HG02884 (cell line): ENCODE results near the gene FMN2.

Experiments used
- ATAC-seq: cut with Tn5 transposase; IDR thresholded peaks from one replicate; pipeline ENCODE4 v1.9.1; 2021; ENCODE audit warnings: mild to moderate bottlenecking, moderate library complexity; ENCODE audit not compliant: unreplicated experiment

FMN2 gene

GRCh38 chr1:240349695-240350094 lies 258.0 kb downstream of the FMN2 start:
- ATAC-seq = no peak

- no peak for ATAC-seq
Measured at GRCh38 chr1:240350910-240351331, 259.2 kb downstream of the FMN2 start.

GRCh38 chr1:240351690-240352089 lies 260.0 kb downstream of the FMN2 start:
- no peak for ATAC-seq

GRCh38 chr1:240352769-240353168 lies 261.1 kb downstream of the FMN2 start:
- no peak for ATAC-seq

- no peak for ATAC-seq
Measured at GRCh38 chr1:240356568-240356967, 264.9 kb downstream of the FMN2 start.

GRCh38 chr1:240362046-240362445 lies 270.4 kb downstream of the FMN2 start:
- ATAC-seq = no peak

- no peak for ATAC-seq
Measured at GRCh38 chr1:240362826-240363225, 271.1 kb downstream of the FMN2 start.

GRCh38 chr1:240363315-240363714 lies 271.6 kb downstream of the FMN2 start:
- no peak for ATAC-seq

- no peak for ATAC-seq
Measured at GRCh38 chr1:240363914-240364313, 272.2 kb downstream of the FMN2 start.

- ATAC-seq = no peak
Measured at GRCh38 chr1:240366636-240367035, 275.0 kb downstream of the FMN2 start.

GRCh38 chr1:240385551-240385950 lies 293.9 kb downstream of the FMN2 start:
- no peak for ATAC-seq

GRCh38 chr1:240385985-240386978 lies 294.6 kb downstream of the FMN2 start:
- ATAC-seq = no peak

- ATAC-seq = no peak
Measured at GRCh38 chr1:240387051-240387450, 295.4 kb downstream of the FMN2 start.

- no peak for ATAC-seq
Measured at GRCh38 chr1:240391660-240392260, 300.1 kb downstream of the FMN2 start.

GRCh38 chr1:240394353-240394752 lies 302.7 kb downstream of the FMN2 start:
- ATAC-seq = no peak

GRCh38 chr1:240395336-240395735 lies 303.7 kb downstream of the FMN2 start:
- ATAC-seq = no peak

GRCh38 chr1:240399381-240399780 lies 307.7 kb downstream of the FMN2 start:
- ATAC-seq = no peak

- no peak for ATAC-seq
Measured at GRCh38 chr1:240401731-240402130, 310.0 kb downstream of the FMN2 start.

- no peak for ATAC-seq
Measured at GRCh38 chr1:240402326-240402725, 310.6 kb downstream of the FMN2 start.

GRCh38 chr1:240404286-240404685 lies 312.6 kb downstream of the FMN2 start:
- ATAC-seq = no peak

GRCh38 chr1:240405751-240406150 lies 314.1 kb downstream of the FMN2 start:
- ATAC-seq = no peak

- ATAC-seq = no peak
Measured at GRCh38 chr1:240407407-240407806, 315.7 kb downstream of the FMN2 start.
